ENCODE measurements around the gene PIGL. TPM values are rescaled to one million over a fixed set of nuclear protein-coding genes. Genes with fewer than 3 reads are reported as not detected.

The PIGL gene
- total RNA-seq, 2 donors from 2014 or later = 41.1 to 57.0 TPM

GRCh38 chr17:16297367-16298139 lies 80.5 kb downstream of the PIGL start:
- Mint-ChIP-seq H3K4me3 (peak overlapping the region; percentile 15), H3K27me3 (ENCODE audit: insufficient read depth) (no peaks in the 10 kb centered on the region), H3K4me1 (peaks cover 24% of the 10 kb centered on the region), H3K9me3 (no peaks in the 10 kb centered on the region), H3K27ac (peak overlapping the region; percentile 0), H3K36me3 (ENCODE audit: low read depth) (peaks cover 7% of the 10 kb centered on the region)
- H3K9me3 ChIP-seq (ENCODE audit: control insufficient read depth, low read length) = no peaks in the 10 kb centered on the region
- peaks cover 15% of the 10 kb centered on the region for H3K4me1 ChIP-seq (ENCODE audit: control insufficient read depth, insufficient read depth, low read length)
- TF ChIP-seq CTCF (conservative IDR thresholded peaks at IDR 0.05) = no peak
- H3K27ac ChIP-seq (ENCODE audit: low read depth, low read length) = peak overlapping the region; percentile 28
- WGBS, 2 experiments (ENCODE audit: insufficient coverage in 1 of 2, insufficient read length in 1 of 2) = 66 to 67% methylated on average over 6 to 11 of the region's 11 CpGs
- DNase-seq = peak; percentile 74
- H3K4me3 ChIP-seq (ENCODE audit: low read length) = peak overlapping the region; percentile 65
- H3K9ac ChIP-seq (ENCODE audit: extremely low read depth, low read length, poor library complexity, severe bottlenecking) = peak overlapping the region; percentile 18
- H3K27me3 ChIP-seq (ENCODE audit: control insufficient read depth, insufficient read depth, low read length, poor library complexity, severe bottlenecking) = no peaks in the 10 kb centered on the region
- H3K36me3 ChIP-seq (ENCODE audit: control insufficient read depth, insufficient read depth, low read length) = no peaks in the 10 kb centered on the region

- H3K4me1 Mint-ChIP-seq = peaks cover 24% of the 10 kb centered on the region
- peaks cover 7% of the 10 kb centered on the region for H3K36me3 Mint-ChIP-seq (ENCODE audit: low read depth)
- Histone ChIP-seq H3K27ac (ENCODE audit: low read depth, low read length) (peak overlapping the region; percentile 28), H3K36me3 (ENCODE audit: control insufficient read depth, insufficient read depth, low read length) (no peaks in the 10 kb centered on the region), H3K9me3 (ENCODE audit: control insufficient read depth, low read length) (no peaks in the 10 kb centered on the region), H3K9ac (ENCODE audit: extremely low read depth, low read length, poor library complexity, severe bottlenecking) (peak overlapping the region; percentile 18), H3K4me3 (ENCODE audit: low read length) (peak overlapping the region; percentile 65), H3K27me3 (ENCODE audit: control insufficient read depth, insufficient read depth, low read length, poor library complexity, severe bottlenecking) (no peaks in the 10 kb centered on the region), H3K4me1 (ENCODE audit: control insufficient read depth, insufficient read depth, low read length) (peaks cover 15% of the 10 kb centered on the region)
- H3K27me3 Mint-ChIP-seq (ENCODE audit: insufficient read depth) = no peaks in the 10 kb centered on the region
- no peak for TF ChIP-seq CTCF (conservative IDR thresholded peaks at IDR 0.05)
- peak overlapping the region; percentile 15 for H3K4me3 Mint-ChIP-seq
- WGBS, 2 experiments (ENCODE audit: insufficient coverage in 1 of 2, insufficient read length in 1 of 2) = 85 to 86% methylated on average over 1 of the region's 1 CpG
- peak overlapping the region; percentile 0 for H3K27ac Mint-ChIP-seq
- no peaks in the 10 kb centered on the region for H3K9me3 Mint-ChIP-seq
- no peak for DNase-seq
Observed at GRCh38 chr17:16298140-16298662, 81.2 kb downstream of the PIGL start.

- H3K27me3 Mint-ChIP-seq (ENCODE audit: insufficient read depth) = no peaks in the 10 kb centered on the region
- H3K4me1 Mint-ChIP-seq = peaks cover 24% of the 10 kb centered on the region
- Histone ChIP-seq H3K27ac (ENCODE audit: low read depth, low read length) (no peak overlapping the region), H3K9ac (ENCODE audit: extremely low read depth, low read length, poor library complexity, severe bottlenecking) (no peak overlapping the region), H3K9me3 (ENCODE audit: control insufficient read depth, low read length) (no peaks in the 10 kb centered on the region), H3K4me1 (ENCODE audit: control insufficient read depth, insufficient read depth, low read length) (peaks cover 15% of the 10 kb centered on the region), H3K4me3 (ENCODE audit: low read length) (no peak overlapping the region), H3K27me3 (ENCODE audit: control insufficient read depth, insufficient read depth, low read length, poor library complexity, severe bottlenecking) (no peaks in the 10 kb centered on the region), H3K36me3 (ENCODE audit: control insufficient read depth, insufficient read depth, low read length) (peaks cover 5% of the 10 kb centered on the region)
- TF ChIP-seq CTCF (conservative IDR thresholded peaks at IDR 0.05) = no peak
- H3K9me3 Mint-ChIP-seq = no peaks in the 10 kb centered on the region
- 93 to 94% methylated on average over 3 of the region's 3 CpGs for WGBS, 2 experiments (ENCODE audit: insufficient coverage in 1 of 2, insufficient read length in 1 of 2)
- H3K4me3 Mint-ChIP-seq = no peak overlapping the region
- peaks cover 7% of the 10 kb centered on the region for H3K36me3 Mint-ChIP-seq (ENCODE audit: low read depth)
- no peak for DNase-seq
- no peak overlapping the region for H3K27ac Mint-ChIP-seq
Observed at GRCh38 chr17:16300554-16300953, 83.5 kb downstream of the PIGL start.

Measured in endodermal cell (in vitro differentiated cells).